Subcutaneous adipose tissue (tissue), 4 donors: ENCODE data around the gene KCNMB1. TPM values are rescaled to one million over a fixed set of nuclear protein-coding genes. Genes with fewer than 3 reads are reported as not detected.

Experiments used
- CTCF ChIP-seq: fragments of 450-650 bp; IDR thresholded peaks from one replicate; pipeline ENCODE4 v1.5.1; 2016; ENCODE audit warnings: low read depth, mild to moderate bottlenecking, control low read depth, antibody characterized with exemption, moderate library complexity
- total RNA-seq, 4 donors: library from RNA; depleted of rRNA; stranded (reverse); fragments of >200 nt; gene quantifications; one replicate each; pipeline ENCODE4 v1.1.0, GENCODE V29; 2016

KCNMB1 gene
- total RNA-seq, 4 donors from 2014 or later, result 0.19 to 1.0 (median 0.44) TPM; not detected in 1

- TF ChIP-seq CTCF, result no peak
These were observed 16.6 kb upstream of the KCNMB1 start for GRCh38 chr5:170405817-170406216.

- TF ChIP-seq CTCF, result no peak
These were observed 15.2 kb upstream of the KCNMB1 start for GRCh38 chr5:170404398-170404797.

GRCh38 chr5:170403675-170404074 is 14.5 kb upstream of the KCNMB1 start:
- TF ChIP-seq CTCF, result no peak

- TF ChIP-seq CTCF, result no peak
These were observed 13.3 kb upstream of the KCNMB1 start for GRCh38 chr5:170402508-170402907.

- no peak for TF ChIP-seq CTCF
These were observed 7.9 kb upstream of the KCNMB1 start for GRCh38 chr5:170397059-170397458.

GRCh38 chr5:170393958-170394357 is 4.8 kb upstream of the KCNMB1 start:
- TF ChIP-seq CTCF, result no peak

- TF ChIP-seq CTCF, result no peak
These were observed 4.1 kb upstream of the KCNMB1 start for GRCh38 chr5:170393235-170393634.
